ENCODE results near the gene CGNL1. TPM values are rescaled to one million over a fixed set of nuclear protein-coding genes. Genes with fewer than 3 reads are reported as not detected.
A peak's percentile ranks its signal among the peaks of the same experiment; 100 is the strongest.

Gene CGNL1
- total RNA-seq, 1 donor from 2014 or later = 11.0 TPM

DNA sequence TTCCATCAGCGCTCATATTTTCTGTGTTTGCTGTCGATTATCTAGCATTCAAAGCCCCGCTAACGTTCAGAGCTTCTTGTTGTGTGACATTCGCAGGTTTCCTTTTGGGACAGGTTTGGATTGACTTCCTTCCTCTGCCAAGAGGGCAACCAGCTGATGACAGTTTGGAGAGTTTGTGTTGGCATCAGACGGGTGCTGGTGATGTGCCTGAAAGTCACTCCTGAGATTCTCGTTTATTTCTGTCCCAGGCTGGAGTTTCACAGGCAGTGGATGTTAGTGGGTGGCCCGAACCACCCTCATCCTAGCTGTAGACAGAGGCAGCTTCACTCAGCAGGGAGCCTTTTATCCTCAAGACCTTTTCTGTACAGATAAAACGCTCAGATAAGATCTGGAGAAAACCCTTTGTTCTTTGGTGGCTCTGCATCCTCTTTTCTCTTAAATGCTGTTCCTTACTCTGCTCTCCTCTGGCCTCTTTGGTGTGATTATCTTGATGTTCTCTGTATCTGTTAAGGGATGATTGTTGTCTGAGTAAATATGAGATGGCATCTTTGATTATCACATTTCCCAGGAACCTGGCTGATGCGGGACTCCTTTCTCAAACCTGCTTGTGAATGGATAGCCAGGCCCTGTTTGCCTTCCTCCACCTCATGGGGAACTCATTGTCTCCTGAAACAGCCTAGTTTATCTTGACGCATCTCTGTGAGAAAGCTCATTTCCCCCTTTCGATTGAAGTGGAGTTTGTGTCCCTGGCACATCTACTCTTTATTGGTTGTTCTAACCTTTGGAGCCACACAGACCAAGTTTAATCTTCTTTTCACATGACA lies 35.9 kb downstream of the CGNL1 start:
- Mint-ChIP-seq H3K36me3 (ENCODE audit: low read depth, unreplicated experiment) (peaks cover 5% of the 10 kb centered on the region), H3K9me3 (ENCODE audit: unreplicated experiment) (peaks cover 4% of the 10 kb centered on the region), H3K27ac (ENCODE audit: unreplicated experiment) (no peak overlapping the region), H3K27me3 (ENCODE audit: low read depth, unreplicated experiment) (no peaks in the 10 kb centered on the region), H3K4me3 (ENCODE audit: unreplicated experiment) (no peak overlapping the region), H3K4me1 (ENCODE audit: low read depth, unreplicated experiment) (peaks cover 3% of the 10 kb centered on the region)
- DNase-seq (ENCODE audit: low read depth) = no peak
- H3K4me1 ChIP-seq (ENCODE audit: insufficient read depth, low read length) = no peaks in the 10 kb centered on the region
- H3K36me3 ChIP-seq (ENCODE audit: insufficient read depth, low read length) = no peaks in the 10 kb centered on the region
- H3K27ac ChIP-seq (ENCODE audit: low read depth, low read length) = no peak overlapping the region
- peaks cover 7% of the 10 kb centered on the region for H3K27me3 ChIP-seq (ENCODE audit: insufficient read depth, low read length)
- no peak for FAIRE-seq
- H3K4me2 ChIP-seq (ENCODE audit: low read length) = no peak overlapping the region
- H3K9me3 ChIP-seq (ENCODE audit: insufficient read depth, low read depth, low read length) = no peaks in the 10 kb centered on the region
- no peak overlapping the region for H3K4me3 ChIP-seq (ENCODE audit: insufficient read depth, low read depth, low read length)
- no peak overlapping the region for H3K9ac ChIP-seq (ENCODE audit: low read length)
- TF ChIP-seq, protein P1, sequence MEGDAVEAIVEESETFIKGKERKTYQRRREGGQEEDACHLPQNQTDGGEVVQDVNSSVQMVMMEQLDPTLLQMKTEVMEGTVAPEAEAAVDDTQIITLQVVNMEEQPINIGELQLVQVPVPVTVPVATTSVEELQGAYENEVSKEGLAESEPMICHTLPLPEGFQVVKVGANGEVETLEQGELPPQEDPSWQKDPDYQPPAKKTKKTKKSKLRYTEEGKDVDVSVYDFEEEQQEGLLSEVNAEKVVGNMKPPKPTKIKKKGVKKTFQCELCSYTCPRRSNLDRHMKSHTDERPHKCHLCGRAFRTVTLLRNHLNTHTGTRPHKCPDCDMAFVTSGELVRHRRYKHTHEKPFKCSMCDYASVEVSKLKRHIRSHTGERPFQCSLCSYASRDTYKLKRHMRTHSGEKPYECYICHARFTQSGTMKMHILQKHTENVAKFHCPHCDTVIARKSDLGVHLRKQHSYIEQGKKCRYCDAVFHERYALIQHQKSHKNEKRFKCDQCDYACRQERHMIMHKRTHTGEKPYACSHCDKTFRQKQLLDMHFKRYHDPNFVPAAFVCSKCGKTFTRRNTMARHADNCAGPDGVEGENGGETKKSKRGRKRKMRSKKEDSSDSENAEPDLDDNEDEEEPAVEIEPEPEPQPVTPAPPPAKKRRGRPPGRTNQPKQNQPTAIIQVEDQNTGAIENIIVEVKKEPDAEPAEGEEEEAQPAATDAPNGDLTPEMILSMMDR (IDR thresholded peaks at IDR 0.05; ENCODE audit: insufficient read depth, low read depth, low read length) = no peak
- TF ChIP-seq EZH2 (IDR thresholded peaks at IDR 0.05; ENCODE audit: insufficient read depth, low read length) = no peak
- H2AFZ ChIP-seq (ENCODE audit: low read depth, low read length) = no peak overlapping the region
- H3K79me2 ChIP-seq (ENCODE audit: insufficient read depth, low read length) = no peaks in the 10 kb centered on the region
- no peaks in the 10 kb centered on the region for H4K20me1 ChIP-seq (ENCODE audit: insufficient read depth, low read length)

DNA sequence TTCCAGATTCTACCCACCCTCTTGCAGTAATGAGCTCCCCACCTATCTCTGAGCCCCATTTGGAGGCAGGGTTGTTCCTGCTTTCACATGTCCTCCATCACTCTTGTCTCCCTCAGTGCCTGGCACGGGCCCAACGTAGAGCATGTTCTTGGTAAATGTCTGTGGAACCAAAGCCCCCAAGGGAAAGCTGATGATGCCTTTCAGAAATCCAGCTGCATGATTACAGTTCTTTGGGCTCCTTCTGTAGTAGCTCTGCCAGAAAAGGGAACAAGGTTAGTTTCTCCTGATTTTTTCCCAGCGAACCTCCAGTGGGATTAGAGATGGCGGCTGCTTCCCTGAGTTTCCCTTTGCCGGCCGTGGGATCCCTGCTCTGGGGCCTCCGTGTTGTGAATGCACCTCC lies 39.3 kb downstream of the CGNL1 start:
- no peak overlapping the region for H3K4me3 Mint-ChIP-seq (ENCODE audit: unreplicated experiment)
- Histone ChIP-seq H3K9ac (ENCODE audit: low read length) (no peak overlapping the region), H3K36me3 (ENCODE audit: insufficient read depth, low read length) (no peaks in the 10 kb centered on the region), H2AFZ (ENCODE audit: low read depth, low read length) (no peak overlapping the region), H3K27ac (ENCODE audit: low read depth, low read length) (no peak overlapping the region), H3K4me3 (ENCODE audit: insufficient read depth, low read depth, low read length) (no peak overlapping the region), H3K4me2 (ENCODE audit: low read length) (no peak overlapping the region), H3K27me3 (ENCODE audit: insufficient read depth, low read length) (no peaks in the 10 kb centered on the region), H4K20me1 (ENCODE audit: insufficient read depth, low read length) (no peaks in the 10 kb centered on the region), H3K79me2 (ENCODE audit: insufficient read depth, low read length) (no peaks in the 10 kb centered on the region), H3K9me3 (ENCODE audit: insufficient read depth, low read depth, low read length) (no peaks in the 10 kb centered on the region), H3K4me1 (ENCODE audit: insufficient read depth, low read length) (no peaks in the 10 kb centered on the region)
- FAIRE-seq (no peak), DNase-seq (ENCODE audit: low read depth) (no peak)
- peaks cover 4% of the 10 kb centered on the region for H3K9me3 Mint-ChIP-seq (ENCODE audit: unreplicated experiment)
- no peaks in the 10 kb centered on the region for H3K36me3 Mint-ChIP-seq (ENCODE audit: low read depth, unreplicated experiment)
- H3K4me1 Mint-ChIP-seq (ENCODE audit: low read depth, unreplicated experiment) = peaks cover 3% of the 10 kb centered on the region
- no peaks in the 10 kb centered on the region for H3K27me3 Mint-ChIP-seq (ENCODE audit: low read depth, unreplicated experiment)
- no peak overlapping the region for H3K27ac Mint-ChIP-seq (ENCODE audit: unreplicated experiment)
- TF ChIP-seq EZH2 (IDR thresholded peaks at IDR 0.05; ENCODE audit: insufficient read depth, low read length) = no peak
- TF ChIP-seq, protein P1 (IDR thresholded peaks at IDR 0.05; ENCODE audit: insufficient read depth, low read depth, low read length) = no peak

DNA sequence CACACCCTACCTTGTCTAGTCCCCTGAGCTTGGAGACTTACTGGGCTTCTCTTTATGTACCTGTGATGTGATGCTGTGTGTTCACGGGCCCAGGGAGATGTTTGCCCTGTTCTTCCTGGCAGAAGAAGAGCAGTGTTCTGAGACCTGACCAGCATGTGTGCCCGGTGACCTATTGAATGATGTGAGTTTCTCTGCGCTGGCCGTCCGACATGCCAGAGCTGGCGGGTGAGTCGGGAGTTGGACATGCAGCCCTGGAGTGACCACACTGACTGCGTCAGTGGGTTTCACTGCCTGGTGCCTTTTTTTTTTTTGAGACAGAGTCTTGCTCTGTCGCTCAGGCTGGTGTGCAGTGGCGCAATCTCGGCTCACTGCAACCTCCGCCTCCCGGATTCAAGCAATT lies 42.3 kb downstream of the CGNL1 start:
- Mint-ChIP-seq H3K9me3 (ENCODE audit: unreplicated experiment) (peaks cover 2% of the 10 kb centered on the region), H3K27ac (ENCODE audit: unreplicated experiment) (no peak overlapping the region), H3K4me3 (ENCODE audit: unreplicated experiment) (no peak overlapping the region), H3K36me3 (ENCODE audit: low read depth, unreplicated experiment) (no peaks in the 10 kb centered on the region), H3K4me1 (ENCODE audit: low read depth, unreplicated experiment) (peaks cover 6% of the 10 kb centered on the region), H3K27me3 (ENCODE audit: low read depth, unreplicated experiment) (no peaks in the 10 kb centered on the region)
- Histone ChIP-seq H2AFZ (ENCODE audit: low read depth, low read length) (no peak overlapping the region), H3K4me1 (ENCODE audit: insufficient read depth, low read length) (no peaks in the 10 kb centered on the region), H3K4me3 (ENCODE audit: insufficient read depth, low read depth, low read length) (no peak overlapping the region), H3K27me3 (ENCODE audit: insufficient read depth, low read length) (no peaks in the 10 kb centered on the region), H3K36me3 (ENCODE audit: insufficient read depth, low read length) (no peaks in the 10 kb centered on the region), H3K9me3 (ENCODE audit: insufficient read depth, low read depth, low read length) (no peaks in the 10 kb centered on the region), H4K20me1 (ENCODE audit: insufficient read depth, low read length) (no peaks in the 10 kb centered on the region), H3K4me2 (ENCODE audit: low read length) (no peak overlapping the region), H3K9ac (ENCODE audit: low read length) (no peak overlapping the region), H3K27ac (ENCODE audit: low read depth, low read length) (no peak overlapping the region), H3K79me2 (ENCODE audit: insufficient read depth, low read length) (no peaks in the 10 kb centered on the region)
- DNase-seq (ENCODE audit: low read depth) (peak; percentile 26), FAIRE-seq (no peak)
- no peak for TF ChIP-seq EZH2 (IDR thresholded peaks at IDR 0.05; ENCODE audit: insufficient read depth, low read length)
- TF ChIP-seq, protein P1 (IDR thresholded peaks at IDR 0.05; ENCODE audit: insufficient read depth, low read depth, low read length) = no peak

Data from astrocyte (in vitro differentiated cells and primary cell).